ENCODE measurements around the gene EXD3.
"Not testable (repeated sequence)": the region's sequence is repeated elsewhere in the genome, so short reads cannot be mapped to it uniquely, and the experiment has no call there.

EXD3 gene

DNA sequence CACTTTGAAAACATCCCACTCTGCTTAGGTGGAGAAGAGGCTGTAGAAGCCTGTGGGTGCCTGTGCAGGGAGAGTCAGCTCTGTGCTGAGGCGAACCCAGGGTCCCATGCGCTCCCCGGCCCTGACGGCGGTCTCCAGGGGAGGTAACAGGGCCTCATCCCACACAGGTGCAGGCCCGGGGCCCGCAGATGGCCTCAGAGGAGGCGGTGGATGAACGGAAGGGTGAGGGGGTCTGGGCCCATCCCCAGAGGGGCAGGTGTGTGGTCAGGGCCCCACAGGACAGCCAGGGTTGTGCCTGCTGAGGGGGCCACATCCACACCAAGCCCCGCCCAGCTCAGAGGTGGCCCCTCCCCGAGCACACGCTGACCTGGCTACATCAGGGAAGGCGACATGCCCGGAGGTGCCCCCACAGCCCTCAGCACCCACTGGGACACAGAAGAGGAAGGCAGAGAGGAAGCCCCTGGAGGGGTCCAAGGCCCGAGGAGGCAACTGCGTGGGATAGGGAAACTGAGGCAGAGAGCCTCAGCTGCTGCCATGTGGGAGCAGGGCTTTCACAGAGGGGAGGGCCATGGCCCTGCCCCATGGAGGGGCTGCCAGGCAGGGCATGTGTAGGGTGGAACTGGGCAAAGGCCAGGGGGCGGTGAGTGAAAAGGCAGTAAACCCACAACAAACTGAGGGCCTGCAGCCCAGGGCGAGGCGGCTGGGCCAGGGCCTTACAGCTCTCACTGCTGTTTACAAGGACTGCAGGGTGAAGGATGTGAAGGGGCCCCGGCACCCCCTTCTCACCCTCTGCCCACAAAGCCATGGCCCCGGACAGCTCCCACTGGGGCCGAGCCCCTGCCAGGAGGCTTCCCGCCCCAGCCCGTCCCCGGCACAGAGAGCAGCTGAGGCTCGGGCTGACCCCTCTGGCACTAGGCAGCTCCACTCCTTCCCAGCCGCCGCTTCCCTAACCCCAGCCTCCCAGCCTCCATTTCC is 29.5 kb downstream of the EXD3 start:
- no peak for DNase-seq (ENCODE audit: low spot score)

DNA sequence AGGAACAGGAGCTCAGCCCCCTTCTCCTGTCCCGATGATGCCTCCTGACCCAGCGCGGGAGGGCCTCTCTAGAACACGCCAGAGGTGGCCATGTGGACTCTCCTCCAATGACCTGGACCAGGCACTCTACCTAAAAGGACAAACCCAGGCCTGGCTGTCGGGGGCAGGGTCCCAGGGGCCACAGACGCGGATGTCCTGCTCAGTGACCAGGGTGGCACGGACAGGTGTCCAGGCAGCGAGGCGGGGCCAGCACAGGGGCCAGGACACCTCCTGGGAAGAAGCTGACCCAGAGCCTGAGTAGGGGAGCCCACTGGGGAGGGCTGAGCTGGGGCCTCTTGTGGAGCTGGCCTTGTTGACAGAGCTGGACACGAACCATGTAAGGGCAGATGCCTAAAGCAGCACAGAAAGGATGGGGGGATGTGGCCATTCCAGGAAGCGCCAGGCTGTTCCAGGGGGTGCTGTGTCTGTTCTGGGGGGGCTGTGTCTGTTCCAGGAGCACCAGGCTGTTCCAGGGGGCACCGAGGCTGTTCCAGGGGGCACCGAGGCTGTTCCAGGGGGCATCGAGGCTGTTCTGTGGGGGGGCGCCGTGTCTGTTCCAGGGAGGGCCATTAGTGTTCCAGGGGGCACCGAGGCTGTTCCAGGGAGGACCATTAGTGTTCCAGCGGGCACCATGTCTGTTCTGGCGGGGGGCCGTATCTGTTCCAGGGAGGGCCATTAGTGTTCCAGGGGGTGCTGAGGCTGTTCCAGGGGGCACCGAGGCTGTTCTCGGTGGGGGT is 30.5 kb downstream of the EXD3 start:
- no peak for DNase-seq (ENCODE audit: low spot score)

DNA sequence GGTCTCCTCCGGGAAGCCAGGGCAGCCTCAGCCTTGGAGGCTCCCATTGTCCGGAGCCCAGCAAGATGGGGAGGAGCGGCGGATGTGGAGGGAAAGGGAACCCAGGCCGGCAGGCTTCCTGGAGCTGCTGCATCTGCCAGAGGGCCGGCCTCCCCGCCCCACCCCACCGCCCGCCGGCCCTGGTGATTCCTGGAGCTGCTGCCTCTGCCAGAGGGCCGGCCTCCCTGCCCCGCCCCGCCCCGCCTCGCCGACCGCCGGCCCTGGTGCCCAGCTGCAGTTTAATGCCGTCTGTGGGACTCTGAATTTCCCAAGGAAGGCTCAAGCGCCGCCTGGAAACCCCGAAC is 31.6 kb downstream of the EXD3 start:
- no peak for DNase-seq (ENCODE audit: low spot score)

DNA sequence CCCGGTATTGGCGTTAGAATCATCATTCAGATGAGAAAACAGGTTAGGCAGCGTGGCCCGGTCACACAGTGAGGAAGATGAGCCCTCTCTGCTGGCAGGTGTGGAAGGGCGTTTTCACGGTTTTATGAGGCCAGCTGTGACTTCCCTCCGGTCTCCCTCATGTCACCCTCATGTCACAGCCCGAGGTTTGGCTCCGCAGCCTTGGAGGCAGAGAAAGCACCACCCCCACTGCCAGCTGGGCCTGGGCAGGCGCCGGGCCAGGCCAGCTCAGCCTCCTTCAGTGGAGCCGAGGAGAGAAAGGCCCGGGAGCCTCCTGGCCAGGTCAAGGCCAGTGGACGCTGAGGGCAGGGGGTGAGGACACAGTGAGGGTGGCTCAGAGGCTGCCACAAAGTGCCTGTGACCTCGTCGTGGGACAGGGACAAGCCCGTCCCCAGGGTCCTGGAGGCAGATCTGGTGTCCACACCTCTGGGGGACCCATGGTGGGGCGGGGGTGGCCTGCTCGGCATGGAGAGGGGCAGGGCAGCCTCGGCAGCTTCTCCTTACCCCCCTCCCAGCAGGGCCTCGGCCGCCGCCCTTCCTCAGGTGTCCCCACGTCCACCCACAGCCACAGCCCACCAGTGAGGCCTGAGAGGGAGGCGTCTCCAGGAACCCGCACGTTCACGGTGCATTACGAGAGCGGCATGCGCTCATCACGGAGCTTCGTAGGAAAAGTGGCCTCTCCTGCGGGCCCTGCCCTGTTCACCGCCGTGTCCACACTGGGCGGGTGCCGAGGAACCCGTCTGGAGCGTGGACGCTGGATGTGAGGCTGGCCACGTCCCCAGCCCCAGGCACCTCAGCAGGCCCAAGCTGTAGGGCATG is 32.2 kb downstream of the EXD3 start:
- DNase-seq (ENCODE audit: low spot score), result no peak

DNA sequence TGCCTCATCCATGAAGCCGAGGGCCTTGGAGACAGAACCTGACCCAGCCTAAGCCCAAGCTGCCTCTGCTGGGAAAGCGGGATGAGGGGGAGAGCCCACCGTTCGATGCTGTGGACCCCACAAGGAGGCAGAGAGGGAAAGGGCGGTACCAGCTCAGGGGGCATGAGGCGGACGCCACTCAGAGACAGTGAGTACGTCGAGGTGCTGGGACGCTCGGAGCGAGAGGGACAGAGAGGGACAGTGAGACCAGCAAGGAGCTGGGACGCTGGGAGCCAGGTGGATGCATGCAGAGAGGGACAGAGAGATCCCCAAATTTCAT is 33.6 kb downstream of the EXD3 start:
- DNase-seq (ENCODE audit: low spot score), result no peak

DNA sequence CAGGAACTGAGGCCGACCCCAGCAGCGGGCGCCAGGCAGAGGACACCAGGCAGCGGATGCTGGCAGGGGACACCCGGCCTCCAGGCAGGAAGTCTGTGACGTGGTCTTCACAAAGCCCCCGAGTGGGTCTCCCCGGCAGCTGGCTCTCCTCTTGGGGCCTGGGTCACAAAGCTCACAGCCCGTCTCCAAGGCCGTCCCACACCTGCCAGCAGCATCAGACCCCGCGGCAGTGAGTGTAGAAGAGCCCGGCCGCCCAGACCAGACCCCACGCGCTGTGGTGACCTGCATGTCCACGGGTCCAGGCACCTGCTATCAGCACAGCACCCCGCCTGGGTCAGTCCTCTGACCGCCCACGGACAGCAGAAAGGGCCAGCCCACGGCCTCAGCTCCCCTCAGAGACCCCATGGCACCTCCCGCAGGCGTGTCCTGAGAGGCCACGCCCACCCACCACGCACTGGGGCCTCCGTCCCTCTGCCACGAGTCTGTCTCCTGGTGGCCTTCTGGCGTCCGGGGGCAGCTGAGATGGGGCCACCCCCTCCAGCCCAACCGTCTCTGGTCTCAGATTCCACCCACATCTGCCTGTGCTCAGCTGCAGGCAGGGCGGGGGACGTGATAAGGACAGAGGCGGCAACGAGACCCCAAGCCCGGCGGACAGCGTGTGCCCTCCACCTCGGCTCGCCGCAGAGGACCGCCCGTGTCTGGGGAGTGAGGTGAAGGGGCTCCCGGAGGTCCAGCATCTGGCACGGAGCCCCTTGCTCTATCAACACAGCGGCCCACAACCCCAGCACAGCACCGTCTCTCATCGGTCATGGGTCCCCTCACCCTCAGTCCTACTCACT is 34.2 kb downstream of the EXD3 start:
- no peak for DNase-seq (ENCODE audit: low spot score)

DNA sequence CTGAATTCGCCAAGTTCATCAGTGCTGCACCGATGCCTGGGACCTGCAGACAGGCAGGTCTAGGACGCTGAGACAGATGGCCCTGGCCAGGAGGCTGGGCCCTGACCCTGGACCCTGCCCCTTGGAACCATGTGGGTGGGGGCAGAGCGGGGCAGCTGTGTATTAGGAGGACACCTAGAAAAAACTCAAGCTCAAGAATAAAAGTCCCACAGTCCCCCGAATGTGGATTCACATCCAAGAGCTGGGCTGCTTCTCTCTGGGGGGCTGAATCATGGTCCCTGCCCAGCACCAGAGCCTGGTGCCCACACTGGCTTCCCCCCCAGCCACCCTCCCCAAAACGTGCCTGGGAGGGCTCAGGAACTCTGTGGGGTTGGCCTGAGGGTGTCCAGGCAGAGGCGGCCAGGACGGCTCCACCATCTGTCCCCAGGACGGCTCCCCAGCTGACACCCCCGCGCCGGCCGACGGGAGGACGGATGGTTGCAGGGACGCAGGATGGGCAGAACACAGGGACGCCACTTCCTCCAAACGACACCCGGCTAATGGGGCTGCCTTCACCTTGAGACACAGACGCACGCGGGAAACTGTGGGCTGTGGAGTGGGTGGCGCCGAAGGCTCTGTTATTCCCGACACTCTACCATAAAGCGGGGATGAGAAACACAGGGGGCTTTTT is 34.9 kb downstream of the EXD3 start:
- no peak for DNase-seq (ENCODE audit: low spot score)

DNA sequence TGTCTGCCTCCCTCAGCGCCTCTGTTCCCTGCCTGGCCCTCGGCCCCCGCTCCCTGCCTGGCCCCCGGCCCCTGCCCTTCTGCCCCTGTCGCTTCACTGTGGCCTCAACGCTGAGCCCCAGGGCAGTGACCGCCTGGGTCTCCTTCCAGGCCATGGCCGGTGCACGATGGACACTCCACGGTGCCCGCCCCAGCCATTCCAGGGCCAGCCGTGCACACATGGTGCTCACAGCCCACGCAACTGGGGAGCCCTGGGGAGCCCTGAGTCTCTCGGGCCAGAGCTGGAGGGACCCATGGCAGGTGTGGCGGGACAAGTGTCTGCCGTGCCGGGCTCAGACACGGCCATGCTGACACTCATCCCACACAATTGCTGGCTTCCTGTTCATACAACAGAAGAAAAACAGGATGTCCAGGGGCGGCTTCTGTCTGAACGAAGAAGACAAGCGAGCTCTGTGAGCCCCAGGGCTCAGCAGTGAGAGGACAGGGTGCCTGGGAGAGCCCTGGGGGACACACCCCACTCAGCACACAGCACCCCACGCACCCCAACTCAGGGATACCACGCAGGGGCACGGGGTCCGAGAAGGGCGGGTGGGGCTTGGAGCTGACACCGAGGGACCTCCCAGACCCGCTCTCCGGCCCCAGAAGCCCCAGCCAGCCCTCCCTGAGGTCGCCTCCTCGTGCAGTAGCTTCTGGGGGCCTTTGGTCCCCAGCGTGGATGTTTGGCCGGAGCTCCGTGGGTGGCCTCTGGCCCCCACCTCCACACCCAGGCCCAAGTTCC is 35.7 kb downstream of the EXD3 start:
- DNase-seq (ENCODE audit: low spot score), result no peak

DNA sequence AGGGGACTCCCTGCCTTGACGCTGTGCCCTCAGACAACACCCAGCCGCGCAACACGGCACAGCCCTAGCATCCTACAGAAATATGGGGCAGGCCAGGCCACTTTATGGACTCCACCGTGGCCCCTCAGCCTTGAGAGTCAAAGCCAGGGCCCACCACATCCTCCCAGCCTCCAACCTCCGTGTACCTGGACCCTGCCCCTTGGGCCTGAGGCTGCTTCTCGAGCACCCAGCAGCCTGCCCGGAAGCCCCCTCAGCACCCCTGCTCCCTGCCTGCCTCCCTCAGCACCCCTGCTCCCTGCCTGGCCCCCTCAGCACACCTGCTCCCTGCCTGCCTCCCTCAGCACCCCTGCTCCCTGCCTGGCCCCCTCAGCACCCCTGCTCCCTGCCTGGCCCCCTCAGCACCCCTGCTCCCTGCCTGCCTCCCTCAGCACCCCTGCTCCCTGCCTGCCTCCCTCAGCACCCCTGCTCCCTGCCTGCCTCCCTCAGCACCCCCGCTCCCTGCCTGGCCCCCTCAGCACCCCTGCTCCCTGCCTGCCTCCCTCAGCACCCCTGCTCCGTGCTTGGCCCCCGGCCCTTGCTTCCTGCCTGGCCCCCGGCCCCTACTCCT is 36.4 kb downstream of the EXD3 start:
- DNase-seq (ENCODE audit: low spot score), result not testable (repeated sequence)

DNA sequence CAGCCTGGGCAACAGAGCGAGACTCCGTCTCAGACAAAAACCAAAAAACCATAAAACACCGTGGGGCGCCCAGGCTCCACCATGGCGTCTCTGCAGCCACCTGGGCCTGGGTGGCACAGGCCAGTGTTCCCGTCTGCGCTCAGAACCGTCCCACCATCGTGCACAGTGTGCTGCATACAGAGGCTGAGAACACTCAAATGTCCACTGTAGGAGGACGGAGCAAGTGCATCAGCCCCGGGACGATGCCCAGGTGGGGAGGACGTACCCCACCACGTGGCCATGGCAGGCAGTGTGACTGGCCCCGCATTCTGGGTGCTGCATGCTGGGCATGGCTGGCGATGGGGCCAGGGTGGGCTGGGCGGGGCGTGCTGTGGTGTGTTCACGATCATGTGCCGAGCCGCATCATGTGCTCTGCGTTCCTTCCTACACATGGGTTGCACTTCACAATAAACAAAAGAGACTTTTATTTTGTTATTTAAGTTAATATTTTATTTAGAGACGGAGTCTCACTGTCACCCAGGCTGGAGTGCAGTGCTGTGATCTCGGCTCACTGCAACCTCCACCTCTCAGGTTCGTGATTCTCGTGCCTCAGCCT is 37.8 kb downstream of the EXD3 start:
- no peak for DNase-seq (ENCODE audit: low spot score)

DNA sequence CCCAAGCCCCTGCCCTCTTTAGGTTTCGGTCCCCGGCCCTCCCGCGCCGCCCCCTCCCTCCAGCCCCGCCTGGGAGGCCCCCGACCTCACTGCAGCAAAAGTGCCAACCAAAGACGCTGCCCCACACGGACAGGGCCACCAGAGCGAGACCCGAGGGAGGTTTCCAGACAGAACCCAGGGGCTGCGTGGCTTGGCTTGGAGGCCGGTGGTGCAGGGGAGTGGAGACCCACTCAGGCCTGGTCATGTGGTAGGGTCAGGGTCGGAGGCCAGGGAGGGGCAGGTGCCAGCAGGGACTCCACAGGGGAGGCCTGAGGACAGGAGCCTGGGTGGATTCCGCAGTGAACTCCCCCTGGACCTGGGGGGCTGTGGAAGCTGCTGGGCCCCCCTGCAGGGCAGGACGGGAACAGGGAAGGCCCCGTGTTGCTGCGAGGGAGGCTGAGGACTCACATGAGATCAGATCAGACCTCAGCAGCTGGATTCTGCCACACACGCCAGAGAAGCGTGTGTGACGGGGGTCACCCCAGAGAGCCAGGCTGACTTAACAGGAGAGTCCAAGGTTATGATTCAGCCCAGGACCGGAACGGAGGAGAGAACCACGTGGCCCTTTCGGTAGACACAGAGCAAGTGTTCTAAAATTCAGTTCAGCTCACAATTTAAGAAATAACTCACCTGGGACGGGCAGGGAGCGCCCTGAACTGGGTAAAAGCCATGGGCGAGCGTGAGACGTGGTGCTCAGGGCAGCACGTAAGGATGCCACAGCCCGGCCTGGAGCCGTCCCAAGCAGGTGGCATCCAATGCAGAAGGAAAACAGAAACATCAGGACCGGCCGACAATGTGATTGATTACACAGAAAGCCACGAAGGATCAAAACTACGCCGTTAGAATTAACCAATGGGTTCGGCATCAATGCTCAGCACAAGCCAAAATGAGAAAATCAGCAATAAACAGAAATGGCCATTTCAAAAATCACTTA is 38.9 kb downstream of the EXD3 start:
- no peak for DNase-seq (ENCODE audit: low spot score)

DNA sequence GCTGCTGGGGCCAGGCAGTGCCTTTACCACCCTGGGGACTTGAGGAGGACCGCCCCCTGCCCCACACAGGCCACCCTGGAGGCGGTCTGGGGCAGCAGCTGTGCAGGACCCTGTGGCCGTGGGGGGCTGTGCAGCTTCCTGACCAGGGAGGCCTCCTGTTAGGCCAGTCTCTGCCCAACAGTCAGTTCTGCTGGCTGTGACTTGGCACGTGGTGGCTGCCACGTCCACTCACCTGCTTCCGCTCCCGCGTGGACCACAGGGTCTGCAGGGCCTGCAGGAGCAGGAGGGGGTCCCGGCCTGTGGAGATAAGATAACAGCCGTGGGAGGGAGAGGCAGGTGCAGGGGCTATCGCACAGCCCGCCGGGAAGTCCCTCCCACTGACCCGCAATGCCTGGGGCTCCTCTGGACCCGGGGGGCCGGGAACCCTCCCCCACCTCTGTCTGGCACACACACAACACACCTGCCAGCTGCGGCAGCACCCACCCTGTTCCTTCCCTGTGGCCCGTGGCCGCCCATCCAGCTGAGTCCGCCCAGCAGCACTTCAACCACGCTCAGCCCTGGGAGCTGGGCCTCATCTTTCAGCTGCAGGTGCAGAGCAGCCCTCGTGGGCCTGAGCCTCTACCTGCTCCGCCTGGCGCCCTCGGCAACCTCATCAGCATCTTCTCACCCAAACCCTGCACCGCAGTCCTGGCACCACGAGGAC is 39.7 kb downstream of the EXD3 start:
- DNase-seq (ENCODE audit: low spot score), result no peak

DNA sequence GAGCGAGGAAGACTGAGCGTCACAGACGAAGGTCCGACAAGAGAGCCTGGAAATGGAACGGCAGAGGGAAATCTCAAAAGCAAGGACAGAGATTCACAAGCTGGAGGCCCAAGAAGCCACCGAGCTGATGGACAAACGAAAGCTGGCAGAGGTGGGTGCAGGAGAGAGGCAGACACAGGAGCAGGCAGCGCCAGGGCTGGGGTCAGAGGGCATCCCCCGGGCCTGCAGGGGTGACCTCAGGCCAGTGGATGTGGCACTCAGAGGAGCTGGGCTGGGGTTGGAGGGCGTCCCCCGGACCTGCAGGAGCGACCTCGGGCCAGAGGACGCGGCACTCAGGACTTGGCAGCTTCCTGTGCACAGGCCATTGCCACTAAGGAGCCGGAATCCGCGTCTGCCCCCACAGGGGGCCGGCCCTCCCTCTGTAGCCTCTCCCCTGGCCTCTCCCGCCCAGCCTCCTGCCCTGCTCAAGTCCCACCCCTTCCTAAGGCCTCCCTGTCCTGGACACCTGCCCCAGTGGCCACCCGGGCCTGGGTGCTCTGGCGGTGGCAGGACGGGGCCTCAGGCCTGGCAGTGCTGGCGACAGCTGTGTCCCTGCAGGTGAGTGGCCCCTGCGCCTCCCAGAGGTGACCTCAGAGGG is 40.4 kb downstream of the EXD3 start:
- DNase-seq (ENCODE audit: low spot score), result no peak

DNA sequence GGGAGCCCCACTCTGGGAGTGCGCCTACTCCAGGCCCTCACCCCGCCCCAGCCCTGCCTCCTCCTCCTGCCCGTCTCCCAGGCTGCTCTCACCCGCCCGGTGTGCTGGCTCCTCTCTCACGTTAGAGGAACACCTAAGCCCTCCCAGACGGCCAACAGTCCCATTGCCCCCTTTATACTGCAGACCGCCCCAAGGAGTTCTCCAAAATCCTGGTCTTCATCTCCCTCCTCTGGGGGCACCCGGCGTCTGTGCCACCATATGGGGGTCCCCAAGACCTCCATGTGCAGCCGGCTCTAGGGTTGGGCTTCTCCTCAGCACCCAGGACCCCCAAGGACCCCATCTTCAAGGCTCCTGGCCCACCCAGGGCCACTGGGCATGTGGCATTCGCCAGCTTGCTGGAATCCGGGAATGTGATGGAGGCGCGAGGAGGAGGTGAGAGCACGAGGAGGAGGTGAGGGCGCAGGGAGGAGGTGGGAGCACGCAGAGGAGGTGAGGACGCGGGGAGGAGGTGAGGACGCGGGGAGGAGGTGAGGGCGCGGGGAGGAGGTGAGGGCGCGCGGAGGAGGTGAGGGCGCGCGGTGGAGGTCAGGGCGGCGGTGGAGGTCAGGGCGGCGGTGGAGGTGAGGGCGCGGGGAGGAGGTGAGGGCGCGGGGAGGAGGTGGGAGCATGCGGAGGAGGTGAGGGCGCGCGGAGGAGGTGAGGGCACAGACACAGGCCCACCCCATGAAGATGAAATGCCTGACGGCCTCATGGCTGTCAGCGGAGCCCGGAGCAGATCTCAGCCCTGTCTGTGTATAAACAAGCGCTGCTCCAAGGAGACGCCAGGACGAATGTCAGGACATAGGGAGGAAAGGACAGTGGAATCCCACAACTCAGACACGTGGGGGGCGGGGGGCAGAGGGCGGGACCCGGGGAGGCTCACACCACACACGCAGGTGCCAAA is 41.2 kb downstream of the EXD3 start:
- DNase-seq (ENCODE audit: low spot score), result no peak

DNA sequence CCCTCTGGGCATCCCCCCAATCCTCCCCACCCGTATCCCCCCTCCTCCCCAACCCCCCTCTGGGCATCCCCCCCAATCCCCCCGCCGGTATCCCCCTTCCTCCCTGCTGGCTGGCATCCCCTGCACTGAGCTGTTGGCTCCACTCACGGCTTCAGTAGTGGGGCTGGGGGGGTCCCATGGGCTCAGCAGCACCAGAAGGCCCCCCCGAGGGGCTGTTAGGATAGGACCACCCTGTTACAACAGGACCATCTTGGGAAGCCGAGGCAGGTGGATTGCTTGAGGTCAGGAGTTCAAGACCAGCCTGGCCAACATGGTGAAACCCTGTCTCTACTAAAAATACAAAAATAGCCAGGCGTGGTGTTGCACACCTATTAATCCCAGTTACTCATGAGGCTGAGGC is 42.4 kb downstream of the EXD3 start:
- no peak for DNase-seq (ENCODE audit: low spot score)

DNA sequence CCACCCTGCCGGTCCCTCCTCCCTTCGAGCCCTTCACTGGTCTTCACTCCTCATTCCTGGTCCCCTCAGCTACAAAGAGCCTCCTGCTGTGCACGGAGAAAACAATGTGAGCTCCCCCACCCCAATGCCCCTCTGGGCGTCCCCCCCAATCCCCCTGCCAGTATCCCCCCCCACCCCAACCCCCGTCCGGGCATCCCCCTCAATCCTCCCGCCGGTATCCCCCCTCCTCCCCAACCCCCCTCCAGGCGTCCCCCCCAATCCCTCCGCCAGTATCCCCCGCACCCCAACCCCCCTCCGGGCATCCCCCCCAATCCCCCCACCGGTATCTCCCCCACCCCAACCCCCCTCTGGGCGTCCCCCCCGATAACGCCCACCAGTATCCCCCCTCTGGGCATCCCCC is 42.8 kb downstream of the EXD3 start:
- no peak for DNase-seq (ENCODE audit: low spot score)

All from AG20443 (cell line).